ENCODE results near the gene CPEB2.

The CPEB2 gene

DNA sequence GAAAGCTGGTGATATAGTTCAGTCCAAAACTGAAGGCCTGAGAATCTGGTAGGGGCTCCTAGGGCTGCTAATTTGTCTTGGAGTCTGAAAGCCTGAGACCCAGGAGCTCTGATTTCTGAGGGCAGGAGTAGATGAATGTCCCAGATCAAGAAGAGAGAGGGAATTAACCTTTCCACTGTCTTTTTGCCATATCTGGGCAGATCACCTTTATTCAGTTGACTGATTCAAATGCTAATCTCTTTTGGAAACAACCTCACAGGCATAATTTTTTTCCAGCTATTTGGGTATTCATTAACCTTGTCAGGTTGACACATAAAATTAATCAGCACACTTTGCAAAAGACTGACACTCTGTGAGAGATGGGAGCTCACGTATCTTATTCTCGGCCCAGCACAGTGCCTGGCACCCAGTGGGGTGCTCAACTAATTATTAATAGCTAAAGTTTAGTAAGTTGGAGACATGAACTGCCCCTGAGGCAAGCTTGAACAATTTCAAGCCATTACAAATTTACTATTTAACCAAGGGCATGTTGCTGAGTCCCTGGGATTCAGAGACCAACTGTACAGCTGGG is 114.3 kb downstream of the CPEB2 start:
- no peak for DNase-seq (ENCODE audit: low read depth)
- no peak for TF ChIP-seq CTCF (IDR thresholded peaks at IDR 0.05; ENCODE audit: low read depth, low read length, missing control alignments)
- in situ Hi-C loops (cut with HindIII; ENCODE audit: low sequenced_read_pairs): no loop called here
- no peak overlapping the region for H3K4me3 ChIP-seq (ENCODE audit: low read depth, low read length)

GRCh38 chr4:15117270-15117946 is 115.1 kb downstream of the CPEB2 start:
- TF ChIP-seq CTCF (IDR thresholded peaks at IDR 0.05; ENCODE audit: low read depth, low read length, missing control alignments): no peak
- no peak overlapping the region for H3K4me3 ChIP-seq (ENCODE audit: low read depth, low read length)
- in situ Hi-C loops (cut with HindIII; ENCODE audit: low sequenced_read_pairs): no loop called here
- DNase-seq (ENCODE audit: low read depth): no peak

- DNase-seq (ENCODE audit: low read depth): peak; percentile 76
- in situ Hi-C loops (cut with HindIII; ENCODE audit: low sequenced_read_pairs): no loop called here
- no peak overlapping the region for H3K4me3 ChIP-seq (ENCODE audit: low read depth, low read length)
- no peak for TF ChIP-seq CTCF (IDR thresholded peaks at IDR 0.05; ENCODE audit: low read depth, low read length, missing control alignments)
These were observed 116.0 kb downstream of the CPEB2 start for GRCh38 chr4:15118292-15118691.
